Choroid plexus epithelial cell (primary cell): ENCODE measurements around the gene TMEM109.

Experiments used
- DNase-seq: peaks from one replicate; pipeline ENCODE4 v3.0.0-alpha.2; 2010; ENCODE audit warnings: low read depth
- H3K4me3 ChIP-seq: 2 replicates; pipeline ENCODE4 v1.5.1; 2011; ENCODE audit warnings: low read depth, mild to moderate bottlenecking, control low read depth, low read length, moderate library complexity
- CTCF ChIP-seq: conservative IDR thresholded peaks from 2 replicates; pipeline ENCODE4 v1.5.1; 2011; ENCODE audit warnings: low read depth, mild to moderate bottlenecking, control low read depth, inconsistent platforms, low read length, moderate library complexity

The TMEM109 gene

GRCh38 chr11:60873533-60873932 is 40.4 kb upstream of the TMEM109 start:
- no peak for DNase-seq
- H3K4me3 ChIP-seq = no peak overlapping the region
- TF ChIP-seq CTCF = no peak

GRCh38 chr11:60874421-60875365 is 39.3 kb upstream of the TMEM109 start:
- TF ChIP-seq CTCF = no peak
- no peak overlapping the region for H3K4me3 ChIP-seq
- DNase-seq = no peak

- no peak for DNase-seq
- H3K4me3 ChIP-seq = no peak overlapping the region
- no peak for TF ChIP-seq CTCF
Observed at GRCh38 chr11:60875366-60876167, 38.4 kb upstream of the TMEM109 start.

- TF ChIP-seq CTCF = no peak
- no peak for DNase-seq
- no peak overlapping the region for H3K4me3 ChIP-seq
Observed at GRCh38 chr11:60876168-60876485, 37.8 kb upstream of the TMEM109 start.

- DNase-seq = no peak
- H3K4me3 ChIP-seq = no peak overlapping the region
- no peak for TF ChIP-seq CTCF
Observed at GRCh38 chr11:60878245-60879101, 35.5 kb upstream of the TMEM109 start.

GRCh38 chr11:60879104-60879503 is 34.9 kb upstream of the TMEM109 start:
- DNase-seq = no peak
- no peak overlapping the region for H3K4me3 ChIP-seq

More at GRCh38 chr11:60879104-60879503, 34.9 kb upstream of the TMEM109 start:
- TF ChIP-seq CTCF = no peak
